ENCODE results near the gene CPEB2. TPM values are rescaled to one million over a fixed set of nuclear protein-coding genes. Genes with fewer than 3 reads are reported as not detected.

The CPEB2 gene
- total RNA-seq, 2 experiments from 2014 or later, result 2.2 to 6.6 TPM

GRCh38 chr4:15034071-15034764, 31.9 kb downstream of the CPEB2 start:
- Histone ChIP-seq H3K79me2 (ENCODE audit: insufficient read depth, low read depth, low read length) (no peaks in the 10 kb centered on the region), H3K9me2 (ENCODE audit: insufficient read depth, low read length) (no peaks in the 10 kb centered on the region), H3K36me3 (ENCODE audit: insufficient read depth, low read length) (peaks cover 16% of the 10 kb centered on the region), H3K4me3 (ENCODE audit: low read depth, low read length, poor library complexity, severe bottlenecking) (no peak overlapping the region), H3K4me2 (ENCODE audit: low read length) (no peak overlapping the region), H3K4me1 (ENCODE audit: insufficient read depth, low read length, poor library complexity, severe bottlenecking) (no peaks in the 10 kb centered on the region), H3K27ac (ENCODE audit: low read depth, low read length, poor library complexity, severe bottlenecking) (no peak overlapping the region), H4K20me1 (ENCODE audit: insufficient read depth, low read length) (no peaks in the 10 kb centered on the region), H3K9me3 (ENCODE audit: low read length) (no peaks in the 10 kb centered on the region), H2AFZ (ENCODE audit: low read length) (no peak overlapping the region)
- ChIA-PET CTCF (ENCODE audit: unreplicated experiment) (no interaction called here), POLR2A (interaction anchor here (1.0 kb wide), 1 partner anchor 21 kb away, joined by 3 read pairs; no protein-coding TSS in a partner anchor)
- intact Hi-C loops (cut with micrococcal nuclease; ENCODE audit: unreplicated experiment), result no loop called here
- TF ChIP-seq EZH2phosphoT487 (IDR thresholded peaks at IDR 0.05; ENCODE audit: borderline replicate concordance, low read depth, low read length), result no peak
- TF ChIP-seq CTCF (conservative IDR thresholded peaks at IDR 0.05; ENCODE audit: low read length), result no peak
- DNase-seq (ENCODE audit: low spot score), result no peak
- no TSS peak for BruUV-seq (replicated peaks)

- BruUV-seq (replicated peaks), result no TSS peak
- Histone ChIP-seq H3K9me2 (ENCODE audit: insufficient read depth, low read length) (no peaks in the 10 kb centered on the region), H3K36me3 (ENCODE audit: insufficient read depth, low read length) (peaks cover 16% of the 10 kb centered on the region), H3K4me3 (ENCODE audit: low read depth, low read length, poor library complexity, severe bottlenecking) (no peak overlapping the region), H3K4me1 (ENCODE audit: insufficient read depth, low read length, poor library complexity, severe bottlenecking) (no peaks in the 10 kb centered on the region), H3K27ac (ENCODE audit: low read depth, low read length, poor library complexity, severe bottlenecking) (no peak overlapping the region), H4K20me1 (ENCODE audit: insufficient read depth, low read length) (no peaks in the 10 kb centered on the region), H3K4me2 (ENCODE audit: low read length) (no peak overlapping the region), H3K9me3 (ENCODE audit: low read length) (no peaks in the 10 kb centered on the region), H2AFZ (ENCODE audit: low read length) (no peak overlapping the region), H3K79me2 (ENCODE audit: insufficient read depth, low read depth, low read length) (no peaks in the 10 kb centered on the region)
- intact Hi-C loops (cut with micrococcal nuclease; ENCODE audit: unreplicated experiment), result no loop called here
- DNase-seq (ENCODE audit: low spot score), result no peak
- ChIA-PET POLR2A (interaction anchor here (1.0 kb wide), 1 partner anchor 20 kb away, joined by 3 read pairs; no protein-coding TSS in a partner anchor), CTCF (ENCODE audit: unreplicated experiment) (no interaction called here)
- TF ChIP-seq EZH2phosphoT487 (IDR thresholded peaks at IDR 0.05; ENCODE audit: borderline replicate concordance, low read depth, low read length) (no peak), CTCF (conservative IDR thresholded peaks at IDR 0.05; ENCODE audit: low read length) (no peak)
Measured at GRCh38 chr4:15035159-15035558, 32.9 kb downstream of the CPEB2 start.

- H4K20me1 ChIP-seq (ENCODE audit: insufficient read depth, low read length), result no peaks in the 10 kb centered on the region
- POLR2A ChIA-PET, result interaction anchor here (0.7 to 2.7 kb wide), 6 partner anchors 10 to 42 kb away, joined by 3 to 12 read pairs (median 4); no protein-coding TSS in a partner anchor
- no peak overlapping the region for H2AFZ ChIP-seq (ENCODE audit: low read length)
- CTCF ChIA-PET (ENCODE audit: unreplicated experiment), result no interaction called here
- no peak overlapping the region for H3K4me3 ChIP-seq (ENCODE audit: low read depth, low read length, poor library complexity, severe bottlenecking)
- H3K9me3 ChIP-seq (ENCODE audit: low read length), result no peaks in the 10 kb centered on the region
- no peak overlapping the region for H3K27ac ChIP-seq (ENCODE audit: low read depth, low read length, poor library complexity, severe bottlenecking)
- TF ChIP-seq EZH2phosphoT487 (IDR thresholded peaks at IDR 0.05; ENCODE audit: borderline replicate concordance, low read depth, low read length) (no peak), CTCF (conservative IDR thresholded peaks at IDR 0.05; ENCODE audit: low read length) (no peak)
- intact Hi-C loops (cut with micrococcal nuclease; ENCODE audit: unreplicated experiment), result no loop called here
- no peaks in the 10 kb centered on the region for H3K4me1 ChIP-seq (ENCODE audit: insufficient read depth, low read length, poor library complexity, severe bottlenecking)
- BruUV-seq (replicated peaks), result no TSS peak
- DNase-seq (ENCODE audit: low spot score), result no peak
- peaks cover 14% of the 10 kb centered on the region for H3K36me3 ChIP-seq (ENCODE audit: insufficient read depth, low read length)
- no peak overlapping the region for H3K4me2 ChIP-seq (ENCODE audit: low read length)
- H3K9me2 ChIP-seq (ENCODE audit: insufficient read depth, low read length), result no peaks in the 10 kb centered on the region
- H3K79me2 ChIP-seq (ENCODE audit: insufficient read depth, low read depth, low read length), result no peaks in the 10 kb centered on the region
Measured at GRCh38 chr4:15037923-15038541, 35.8 kb downstream of the CPEB2 start.

All from OCI-LY7 (cell line).